Myocyte (in vitro differentiated cells): ENCODE measurements around the gene ZSWIM6. TPM values are rescaled to one million over a fixed set of nuclear protein-coding genes. Genes with fewer than 3 reads are reported as not detected.

Source experiments
- DNase-seq: peaks from one replicate; pipeline ENCODE4 v3.0.0-alpha.2; 2012; ENCODE audit warnings: low read depth
- total RNA-seq: library from RNA; depleted of rRNA; stranded (reverse); fragments of >200 nt; gene quantifications from 2 replicates; pipeline ENCODE4 v1.2.3, GENCODE V29; 2014

Gene ZSWIM6
- total RNA-seq, 1 donor from 2014 or later: 9.7 TPM

DNA sequence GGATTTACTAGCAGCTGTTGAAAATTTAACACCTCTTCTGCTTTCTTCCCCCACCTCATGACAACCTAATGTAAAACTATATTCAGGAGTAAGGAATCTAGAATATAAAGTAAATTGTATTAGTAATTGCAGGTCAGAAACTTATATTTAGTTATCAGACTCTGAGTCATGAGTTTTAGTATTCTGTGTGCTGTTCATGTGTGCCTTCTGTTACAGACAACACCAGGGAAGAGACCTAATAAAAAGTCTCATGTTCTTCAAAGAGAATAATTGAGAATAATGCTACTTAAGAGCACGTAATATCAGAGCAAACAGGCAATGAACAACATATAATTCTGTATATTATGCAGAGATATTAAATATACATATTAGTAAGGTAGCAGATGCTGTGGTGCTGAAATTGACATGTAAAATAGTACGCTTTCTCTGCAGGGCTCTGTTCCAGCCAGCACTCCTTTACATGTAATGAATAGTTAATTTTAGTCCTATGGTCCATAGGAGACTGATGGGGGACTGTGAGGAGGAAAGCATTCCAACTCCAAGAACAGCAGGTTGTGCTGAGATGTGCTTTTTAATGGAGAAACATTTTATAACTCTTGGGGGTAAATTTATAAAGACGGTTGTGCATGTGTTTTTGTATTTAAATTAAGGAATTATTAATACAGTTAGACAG, 106.4 kb downstream of the ZSWIM6 start:
- no peak for DNase-seq

DNA sequence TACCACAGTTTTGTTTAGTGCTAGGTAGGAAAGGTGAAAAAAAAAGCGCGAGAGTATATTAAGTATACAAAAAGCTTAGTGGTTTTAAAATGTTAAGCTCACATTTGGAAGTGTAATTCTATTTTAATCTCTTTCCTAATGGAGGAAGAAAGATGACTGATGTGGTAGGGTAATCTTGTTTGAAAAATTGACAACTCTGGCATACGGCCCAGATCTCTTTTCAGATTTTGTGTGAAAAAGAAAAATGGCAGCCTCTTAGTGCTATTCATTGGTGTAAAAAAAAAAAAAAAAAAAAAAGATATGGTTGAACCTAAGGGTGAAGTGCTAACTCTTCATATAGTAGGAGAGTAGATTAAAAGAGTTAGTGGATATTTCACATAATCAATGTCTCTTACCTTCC, 108.0 kb downstream of the ZSWIM6 start:
- no peak for DNase-seq

DNA sequence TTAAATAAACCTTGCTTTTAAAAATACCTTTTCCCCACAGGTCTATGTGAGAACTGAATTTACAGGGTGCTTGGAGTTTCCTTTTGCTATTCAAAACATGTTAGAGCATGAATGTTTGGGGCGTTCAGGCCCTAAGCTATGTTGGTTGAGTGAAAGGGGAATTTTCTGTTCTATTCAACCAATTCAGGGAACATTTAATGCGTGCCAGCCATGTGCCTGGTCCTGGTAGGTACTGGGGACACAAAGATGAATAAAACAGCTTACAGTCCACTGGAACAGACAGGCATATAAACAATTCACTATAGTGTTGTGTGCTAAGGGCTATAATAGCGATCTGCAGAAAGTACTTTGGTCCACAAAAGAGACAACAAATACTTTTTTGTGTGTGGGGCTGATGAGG, 108.5 kb downstream of the ZSWIM6 start:
- no peak for DNase-seq

DNA sequence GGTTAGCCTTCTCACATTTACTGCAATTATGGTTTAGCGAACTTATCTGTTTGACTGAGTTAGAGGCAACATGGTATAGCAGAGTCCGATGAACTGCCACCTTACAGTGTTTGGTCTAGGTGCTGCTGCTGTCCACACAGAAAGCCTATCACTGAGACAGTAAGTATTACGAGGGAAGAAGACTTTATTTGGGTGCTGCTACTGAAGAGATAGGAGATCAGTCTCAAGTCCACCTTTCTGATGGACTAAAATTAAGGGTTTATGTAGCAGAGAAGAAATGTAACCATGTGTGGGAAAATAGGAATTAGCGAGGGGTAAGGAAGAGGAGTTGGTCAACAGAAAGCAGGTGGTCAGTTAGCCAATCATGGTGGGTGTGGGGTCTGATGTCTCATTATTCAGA, 109.7 kb downstream of the ZSWIM6 start:
- DNase-seq: no peak

DNA sequence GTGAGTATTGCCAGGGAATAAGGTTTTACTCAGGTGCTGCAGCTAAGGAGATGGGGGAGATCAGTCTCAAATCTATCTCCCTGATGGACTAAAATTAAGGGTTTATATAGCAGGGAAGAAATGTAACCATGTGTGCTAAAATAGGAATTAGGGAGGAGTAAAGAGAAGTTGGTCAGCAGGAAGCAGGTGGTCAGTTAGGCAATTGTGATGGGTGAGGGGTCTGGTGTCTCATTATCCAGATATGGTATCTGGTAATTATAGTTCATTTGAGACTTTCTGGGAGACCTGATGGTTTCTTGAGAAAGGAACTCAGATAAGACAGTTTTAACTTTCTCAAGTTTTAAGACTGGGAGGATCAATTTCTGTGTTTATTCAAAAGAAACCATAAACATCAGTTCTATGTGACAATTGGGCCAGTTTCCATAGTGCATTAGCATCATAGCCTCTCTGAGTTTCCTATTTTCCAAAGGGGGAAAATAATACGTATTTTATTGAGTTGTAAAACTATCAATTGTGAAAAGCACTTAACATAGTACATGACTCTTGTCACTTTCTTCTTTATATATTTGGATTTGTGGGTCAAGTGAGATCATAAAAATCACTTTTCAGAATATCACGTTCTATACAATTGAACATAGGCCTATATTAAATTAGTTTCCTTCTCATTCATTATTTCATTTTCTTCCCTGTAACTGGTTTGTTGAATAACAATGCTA, 115.9 kb downstream of the ZSWIM6 start:
- peak; percentile 65 for DNase-seq

DNA sequence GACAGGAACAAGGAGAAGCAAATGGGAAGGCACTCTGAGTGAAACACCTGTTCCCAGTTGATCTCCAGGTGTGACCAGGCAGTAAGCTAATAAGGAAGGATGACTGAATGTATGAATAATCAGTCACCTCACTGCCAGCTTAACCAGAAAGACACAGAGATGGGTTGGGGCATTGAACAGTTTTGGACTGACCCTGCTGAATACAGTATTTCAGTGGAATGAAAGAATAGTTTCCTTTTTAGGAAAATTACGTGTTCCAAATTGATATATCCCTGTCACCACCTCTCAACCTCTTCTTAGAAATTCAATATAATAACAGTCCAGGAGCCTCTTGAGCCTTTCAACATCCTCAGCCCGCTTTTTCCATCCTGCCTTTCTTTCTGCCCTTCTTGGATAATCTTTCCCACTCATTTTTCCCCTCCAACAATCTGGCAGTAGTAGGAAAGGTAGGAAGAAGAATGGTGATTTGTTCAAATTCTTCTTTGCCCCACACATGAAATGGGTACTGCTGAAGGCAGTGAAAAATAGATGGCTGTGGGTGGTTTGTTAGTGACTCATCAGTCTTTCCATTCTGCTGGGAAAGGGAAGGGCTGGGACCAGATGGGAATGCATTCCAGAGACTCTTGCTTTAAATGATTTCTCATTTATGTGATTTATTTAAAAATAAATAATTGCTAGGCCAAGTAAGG, 117.9 kb downstream of the ZSWIM6 start:
- DNase-seq: peak; percentile 90

DNA sequence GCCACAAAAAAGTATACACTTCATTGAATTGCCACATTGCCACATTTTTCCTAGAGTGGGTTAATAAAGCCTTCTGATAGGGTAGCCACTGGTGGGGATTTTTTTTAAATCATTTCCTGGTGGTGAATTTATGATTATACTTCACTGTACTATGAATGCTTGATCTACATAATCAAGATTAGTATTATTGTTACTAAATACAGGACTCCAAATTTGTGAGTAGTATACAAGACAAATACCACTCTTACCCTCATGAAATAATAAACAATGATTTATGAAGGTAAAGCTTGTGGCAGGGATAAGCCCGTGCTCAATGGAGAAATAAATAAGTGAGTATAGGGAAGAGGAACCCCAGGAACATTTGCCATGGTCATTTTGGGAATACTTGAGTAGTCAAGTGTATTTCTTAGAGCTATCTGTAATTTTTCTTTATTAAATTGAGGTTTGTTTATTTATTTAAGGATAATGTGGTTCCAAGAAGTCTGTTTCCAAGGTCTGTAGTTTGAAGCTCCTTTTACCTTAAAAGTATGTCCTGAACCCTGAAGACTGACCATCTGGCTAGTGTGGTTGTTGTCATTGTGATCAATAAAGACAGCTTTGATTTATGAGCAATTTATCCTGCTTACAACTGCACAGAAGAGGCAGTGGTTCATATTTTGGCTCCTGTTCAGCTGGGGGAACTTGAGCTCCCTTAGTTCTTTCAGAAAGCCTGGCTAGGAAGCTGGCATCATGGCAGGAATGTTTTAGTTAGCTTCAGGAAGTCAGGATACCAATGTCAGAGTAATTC, 118.6 kb downstream of the ZSWIM6 start:
- DNase-seq: peak; percentile 96

DNA sequence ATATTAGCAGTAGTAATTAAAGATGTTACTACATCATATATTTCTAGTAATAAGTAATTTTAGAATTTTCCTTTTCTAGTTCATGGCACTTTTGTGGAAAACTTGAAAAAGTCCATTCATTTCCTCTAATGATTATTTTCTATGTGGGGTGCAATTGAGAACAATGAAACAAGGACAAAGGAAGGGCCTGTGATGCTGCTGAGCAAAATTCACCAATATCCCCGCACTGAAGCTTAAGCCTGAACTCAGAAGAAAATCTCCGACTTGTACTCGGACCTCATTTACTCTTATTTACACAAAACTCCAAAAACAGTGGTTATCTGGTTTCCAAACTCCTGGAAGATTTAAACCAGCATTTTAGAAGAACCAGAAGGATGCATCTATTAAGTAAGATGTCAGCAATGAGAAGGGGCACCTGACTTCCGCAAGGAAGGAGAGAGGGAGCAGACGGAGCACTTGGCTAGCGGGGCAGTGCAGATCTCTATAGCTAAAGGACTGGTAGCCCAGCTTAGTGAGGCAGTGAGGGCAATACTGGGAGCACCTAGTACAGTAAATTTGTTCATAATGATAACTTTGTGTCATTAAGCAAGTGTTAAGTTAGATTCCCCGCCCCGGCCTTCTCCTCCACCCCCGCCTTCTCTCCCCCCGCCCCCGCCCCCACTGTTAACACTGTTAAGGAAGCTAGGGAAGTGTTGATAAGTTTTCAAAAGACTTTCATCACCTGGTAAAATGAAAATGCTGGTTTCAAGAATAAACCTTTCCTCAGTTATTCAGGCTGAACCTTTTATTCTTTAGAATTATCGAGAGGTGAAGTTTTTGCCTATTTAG, 123.3 kb downstream of the ZSWIM6 start:
- no peak for DNase-seq

DNA sequence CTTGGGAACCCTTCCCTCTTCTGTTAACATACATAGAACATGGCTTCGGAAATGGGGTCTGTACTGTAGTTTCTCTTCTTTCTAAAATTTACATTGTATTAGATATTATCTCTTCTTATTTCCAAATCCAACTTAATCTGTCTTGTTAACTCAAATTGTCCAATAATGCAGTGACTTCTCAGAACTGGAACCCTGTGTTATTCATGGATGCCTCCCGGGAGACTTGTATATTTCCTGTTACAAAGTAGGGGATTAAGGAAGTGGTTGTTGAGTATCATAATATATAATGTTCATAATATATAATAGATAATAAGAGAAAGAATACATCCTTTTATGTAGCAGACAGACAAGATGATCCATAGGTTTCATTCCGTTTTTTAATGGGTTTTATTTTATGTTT, 128.4 kb downstream of the ZSWIM6 start:
- no peak for DNase-seq

DNA sequence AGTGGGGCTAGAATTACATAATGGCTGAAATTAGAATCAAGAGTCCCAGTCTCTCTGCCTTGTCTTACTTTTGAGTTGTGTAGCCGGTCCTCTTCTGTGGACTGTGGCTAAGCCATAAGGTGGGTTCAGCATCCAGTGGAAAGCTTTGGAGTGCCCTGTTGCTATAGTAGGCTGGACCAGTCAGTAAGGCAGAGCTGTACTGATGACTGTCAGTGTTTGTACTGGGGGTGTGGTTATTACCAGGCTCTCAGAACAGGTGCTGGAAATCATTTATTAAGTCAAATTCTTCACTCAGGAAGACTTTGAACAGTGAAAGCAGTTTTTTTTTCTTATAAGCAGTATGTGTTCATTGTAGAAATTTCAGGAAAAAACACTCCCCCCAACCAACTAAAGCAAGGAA, 129.4 kb downstream of the ZSWIM6 start:
- peak; percentile 37 for DNase-seq

DNA sequence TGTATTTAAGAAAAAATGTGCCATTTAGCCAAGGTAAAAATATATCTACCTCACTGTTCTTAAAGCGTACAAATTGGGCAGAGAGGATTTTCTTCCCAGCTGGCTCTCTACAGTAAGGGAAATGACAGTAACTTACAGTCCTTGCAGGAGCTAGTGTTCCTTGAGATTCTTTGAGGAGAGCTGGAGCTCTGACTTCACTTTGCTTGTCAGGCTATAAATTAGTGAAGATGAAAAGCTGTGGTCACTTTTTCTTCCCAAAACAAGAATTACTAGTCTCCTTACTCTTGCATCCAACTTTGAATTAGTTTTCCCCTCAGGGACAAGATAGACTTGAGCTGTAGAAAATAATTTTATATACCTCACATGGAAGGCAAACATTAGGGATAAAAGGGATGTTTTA, 129.9 kb downstream of the ZSWIM6 start:
- no peak for DNase-seq

DNA sequence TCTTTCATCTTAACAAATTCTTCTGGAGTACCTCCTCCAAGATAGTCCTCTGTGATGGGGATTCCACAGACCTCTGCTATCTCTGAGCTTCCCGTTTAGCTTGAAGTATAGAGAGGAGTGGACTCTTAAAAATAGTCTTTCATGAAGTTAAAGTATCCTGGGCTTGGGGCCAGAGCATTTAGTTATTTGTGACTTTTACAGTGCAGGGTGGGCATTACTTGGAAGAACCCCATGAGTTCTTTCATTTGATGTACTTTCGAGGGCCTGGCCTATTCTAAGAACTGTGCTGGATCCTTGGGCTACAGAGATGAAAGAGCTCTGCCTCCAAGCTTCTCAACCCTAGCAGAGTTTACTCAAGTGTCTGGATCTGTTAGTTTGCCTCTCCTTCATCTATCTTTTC, 131.5 kb downstream of the ZSWIM6 start:
- no peak for DNase-seq

DNA sequence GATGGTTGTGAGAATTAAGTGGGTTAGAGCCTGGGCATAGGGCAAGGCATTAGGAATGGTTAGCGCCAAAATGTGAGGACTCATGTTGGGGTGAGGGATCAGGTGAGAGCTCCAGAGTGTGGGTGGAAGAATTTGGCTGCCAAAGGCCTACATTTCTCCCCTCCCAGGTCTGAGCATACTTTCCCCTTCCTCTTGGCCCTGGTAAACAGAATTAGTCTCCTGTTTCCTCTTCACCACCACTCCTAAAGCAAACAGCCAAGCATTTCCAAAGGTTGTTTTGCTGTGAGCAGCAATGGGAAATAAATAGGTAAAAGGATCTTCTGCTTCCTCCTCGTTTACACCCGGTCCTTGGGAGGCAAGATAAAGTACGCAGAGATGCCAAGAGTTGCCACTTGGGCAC, 132.5 kb downstream of the ZSWIM6 start:
- DNase-seq: no peak

DNA sequence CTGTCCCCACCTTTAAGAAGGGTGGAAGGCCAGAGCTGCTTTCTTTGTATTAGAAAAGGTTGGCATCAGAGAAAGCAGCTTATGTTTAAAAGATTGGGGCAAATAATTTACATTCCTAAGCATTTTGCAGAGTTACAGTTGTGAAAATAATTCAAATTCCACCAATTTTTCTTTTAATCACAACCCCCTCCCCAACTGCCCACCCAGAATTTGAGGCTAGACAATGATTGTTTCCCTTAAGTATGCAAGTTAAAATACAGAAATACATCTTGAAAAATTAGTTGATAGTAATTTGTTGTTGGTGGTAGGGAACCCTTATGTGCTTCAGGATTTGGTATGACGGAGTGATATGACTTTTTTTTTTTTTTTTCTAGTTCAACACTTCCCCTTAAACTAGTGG, 133.0 kb downstream of the ZSWIM6 start:
- no peak for DNase-seq

DNA sequence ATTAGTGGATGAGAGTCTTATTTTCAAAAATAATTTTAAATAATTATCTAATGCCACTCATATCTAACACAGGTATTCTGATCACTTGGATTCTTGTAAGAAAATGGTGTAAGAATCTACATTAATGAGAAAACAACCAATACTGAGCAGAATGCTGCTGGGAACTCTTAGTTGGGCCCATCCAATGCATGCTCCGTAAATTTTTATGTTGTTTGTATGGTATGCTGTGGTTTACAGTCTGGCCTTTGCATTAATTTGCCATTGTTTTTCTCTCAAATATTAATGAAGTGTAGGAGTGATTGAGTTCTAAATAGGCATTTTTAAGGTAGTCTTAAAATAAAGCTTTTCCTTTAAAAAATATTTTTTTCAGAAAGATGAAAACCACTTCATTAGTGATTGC, 133.4 kb downstream of the ZSWIM6 start:
- DNase-seq: no peak

DNA sequence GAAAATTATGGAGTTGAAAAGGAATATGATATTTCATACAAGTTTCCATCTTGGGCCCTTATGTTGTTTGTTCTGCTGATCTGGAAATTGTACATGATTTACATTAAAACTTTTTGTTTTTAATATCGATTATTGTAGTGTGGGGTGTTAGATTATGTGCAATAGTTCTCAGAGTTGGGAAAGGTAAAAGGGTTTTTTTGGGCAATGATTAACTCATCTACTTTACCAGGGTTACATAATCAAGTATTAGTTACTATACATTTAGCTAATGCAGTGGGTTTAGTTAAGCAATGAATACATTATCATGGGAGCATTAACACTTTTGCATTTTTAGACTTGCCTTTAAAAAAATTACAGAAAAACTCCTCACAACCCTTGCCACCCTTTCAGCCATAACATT, 134.0 kb downstream of the ZSWIM6 start:
- no peak for DNase-seq

DNA sequence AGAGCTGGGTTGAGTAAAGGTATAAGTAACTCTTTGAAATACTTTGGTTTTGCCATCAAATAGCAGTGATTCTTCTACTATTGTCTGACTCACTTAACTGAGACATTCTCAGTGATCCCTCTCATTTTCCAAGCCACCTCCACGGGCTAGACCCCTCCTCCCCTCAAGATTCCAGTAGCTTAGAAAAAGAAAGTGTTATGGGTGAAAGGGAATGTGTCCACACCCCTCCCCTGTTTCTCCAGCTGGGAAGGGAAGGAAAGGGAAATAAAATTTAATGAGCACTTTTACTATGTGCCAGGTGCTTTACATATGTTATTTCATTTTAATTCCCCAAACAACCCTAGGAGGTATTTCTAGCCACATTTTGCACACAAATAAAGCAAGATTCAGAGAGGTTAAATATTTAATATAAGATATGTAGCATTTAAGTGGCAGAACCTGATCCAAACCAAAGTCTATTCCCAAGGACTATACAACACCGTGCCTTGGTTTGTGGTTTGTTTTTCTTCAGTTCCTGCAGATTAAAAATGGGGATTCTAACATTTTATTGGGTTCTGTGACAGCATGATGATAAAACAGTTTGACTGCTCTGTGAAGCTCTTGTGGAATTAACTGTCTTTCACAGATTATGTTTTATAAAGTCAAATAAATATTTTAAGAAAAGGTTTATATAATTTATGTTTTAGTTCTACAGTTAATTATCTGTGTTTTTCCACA, 135.9 kb downstream of the ZSWIM6 start:
- DNase-seq: no peak

DNA sequence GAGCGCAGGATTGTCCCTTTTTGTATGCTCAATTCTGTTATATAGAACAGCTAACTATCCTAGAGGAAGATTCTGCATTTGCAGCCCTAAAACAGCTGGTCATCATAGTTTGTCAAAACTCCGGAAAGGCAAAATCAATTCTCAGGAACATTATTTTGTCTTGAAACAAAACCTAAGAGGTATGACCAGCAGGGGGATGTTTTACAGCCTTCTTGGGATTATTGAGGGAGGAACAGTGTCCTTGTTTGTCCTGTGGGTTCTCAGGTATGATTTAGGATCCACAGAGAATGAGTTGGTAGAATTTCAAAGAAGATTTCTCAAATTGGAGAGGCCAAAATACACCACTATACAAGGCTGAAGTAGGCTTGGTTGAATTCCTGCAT, 136.4 kb downstream of the ZSWIM6 start:
- peak; percentile 14 for DNase-seq

DNA sequence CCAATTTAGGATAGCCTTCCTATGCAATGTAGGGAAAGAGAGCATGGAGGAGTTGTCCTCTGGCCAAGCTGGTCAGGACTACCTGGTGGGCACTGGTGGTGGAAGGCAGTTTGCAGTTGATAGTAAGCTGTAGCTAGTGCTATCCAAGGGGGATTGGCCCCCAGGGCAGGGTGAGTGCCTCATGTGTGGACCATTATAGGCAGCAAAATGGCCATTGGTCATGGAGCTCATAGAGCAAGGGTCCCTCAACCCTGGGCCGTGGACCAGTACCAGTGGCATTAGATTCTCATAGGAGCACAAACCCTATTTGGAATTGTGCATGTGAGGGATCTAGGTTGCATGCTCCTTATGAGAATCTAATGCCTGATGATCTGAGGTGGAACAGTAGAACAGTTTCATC, 139.3 kb downstream of the ZSWIM6 start:
- no peak for DNase-seq
